HCT116 (cell line): ENCODE results near the gene ZYG11B. TPM values are rescaled to one million over a fixed set of nuclear protein-coding genes. Genes with fewer than 3 reads are reported as not detected.

Source experiments
- ATAC-seq: fragments of 200-7000 bp; cut with Tn5 transposase; 2 replicates; pipeline ENCODE4 v1.9.1; 2020; ENCODE audit warnings: mild to moderate bottlenecking, moderate library complexity
- BruUV-seq: library from RNA; stranded (reverse); fragments of 400-500 nt; replicated peaks from 2 replicates; lab custom pipeline; 2021; lab: Mats Ljungman, UMichigan
- CTCF ChIA-PET: fragments of 300-600 bp; sonication (Branson Sonifier 250); formaldehyde crosslinking; loops from one replicate; lab custom pipeline; 2021; ENCODE audit warnings: antibody characterized with exemption; lab: Charles Lee
- POLR2A ChIA-PET: fragments of 300-600, 350-600 bp; sonication (Branson Sonifier 250); formaldehyde crosslinking; loops from one replicate; lab custom pipeline; 2021; ENCODE audit warnings: antibody characterized with exemption; lab: Charles Lee
- RAD21 ChIA-PET, 2 experiments: fragments of 300-600 bp; sonication (Branson Sonifier 250); formaldehyde crosslinking; loops; one replicate each; lab custom pipeline; 2023; ENCODE audit warnings: low total read pairs in 2 of 2; ENCODE audit not compliant: uncharacterized antibody in 2 of 2, unreplicated experiment in 2 of 2, low non-redundant PET in 1 of 2; lab: Charles Lee
- DNase-seq: peaks from one replicate; pipeline ENCODE4 v3.0.0-alpha.2; 2010; ENCODE audit warnings: low read depth, low spot score
- H2AFZ ChIP-seq: fragments of 200-600 bp; shearing (Covaris generic), sonication (generic); 2 replicates; pipeline ENCODE4 v1.6.1; 2017; ENCODE audit warnings: low read depth, mixed run types, mixed read lengths, antibody characterized with exemption, low read length; ENCODE audit not compliant: poor library complexity, severe bottlenecking
- H3K27ac ChIP-seq: 2 replicates; pipeline ENCODE4 v1.5.1; 2012; ENCODE audit warnings: low read depth, low read length
- H3K27me3 ChIP-seq: fragments of 200-600 bp; sonication (generic); 2 replicates; pipeline ENCODE4 v1.6.1; 2016; ENCODE audit warnings: mixed run types, low read length, mixed read lengths; ENCODE audit not compliant: insufficient read depth
- H3K36me3 ChIP-seq, 2 experiments: fragments of 200-500 bp in 1 of 2; fragments of 200-600 bp in 1 of 2; sonication (Bioruptor generic) in 1 of 2; sonication (generic) in 1 of 2; 2 replicates each; pipeline versions ENCODE4 v1.5.1 to v1.6.1; 2014 to 2016; ENCODE audit warnings: low read length in 2 of 2, inconsistent platforms in 1 of 2, mixed read lengths in 1 of 2, mixed run types in 1 of 2; ENCODE audit not compliant: insufficient read depth in 2 of 2, control insufficient read depth in 1 of 2
- H3K4me1 ChIP-seq, 2 experiments: fragments of 200-600 bp in 1 of 2; sonication (generic) in 1 of 2; 2 replicates each; pipeline versions ENCODE4 v1.5.1 to v1.6.1; 2012 to 2017; ENCODE audit warnings: low read length in 2 of 2, inconsistent platforms in 1 of 2, mild to moderate bottlenecking in 1 of 2, mixed read lengths in 1 of 2, mixed run types in 1 of 2, moderate library complexity in 1 of 2; ENCODE audit not compliant: insufficient read depth in 2 of 2, control insufficient read depth in 1 of 2
- H3K4me2 ChIP-seq: fragments of 200-600 bp; sonication (generic); 2 replicates; pipeline ENCODE4 v1.6.1; 2017; ENCODE audit warnings: mixed run types, low read length, mixed read lengths
- H3K4me3 ChIP-seq, 2 experiments: fragments of 200-600 bp in 1 of 2; sonication (generic) in 1 of 2; replicated peaks in 1 of 2; 2 replicates each; pipeline ENCODE4 v1.5.1; 2011 to 2016; ENCODE audit warnings: low read length in 2 of 2, control low read depth in 1 of 2, low read depth in 1 of 2, mild to moderate bottlenecking in 1 of 2, mixed read lengths in 1 of 2, mixed run types in 1 of 2
- H3K79me2 ChIP-seq: fragments of 200-600 bp; sonication (generic); 2 replicates; pipeline ENCODE4 v1.6.1; 2017; ENCODE audit warnings: mild to moderate bottlenecking, mixed run types, low read length, moderate library complexity, mixed read lengths; ENCODE audit not compliant: insufficient read depth
- H3K9ac ChIP-seq: fragments of 200-600 bp; sonication (generic); 2 replicates; pipeline ENCODE4 v1.6.1; 2016; ENCODE audit warnings: low read length, mixed read lengths
- H3K9me2 ChIP-seq: fragments of 200-600 bp; sonication (generic), shearing (Covaris generic); 2 replicates; pipeline ENCODE4 v1.6.1; 2017; ENCODE audit warnings: mixed run types, mild to moderate bottlenecking, moderate library complexity; ENCODE audit not compliant: insufficient read depth
- H3K9me3 ChIP-seq, 2 experiments: fragments of 200-500 bp in 1 of 2; fragments of 200-600 bp in 1 of 2; sonication (Bioruptor generic) in 1 of 2; sonication (generic) in 1 of 2; 2 replicates each; pipeline ENCODE4 v1.6.1; 2014 to 2017; ENCODE audit warnings: low read length in 2 of 2, mixed read lengths in 2 of 2, inconsistent platforms in 1 of 2, low read depth in 1 of 2, mild to moderate bottlenecking in 1 of 2, mixed run types in 1 of 2, moderate library complexity in 1 of 2; ENCODE audit not compliant: control insufficient read depth in 1 of 2, insufficient read depth in 1 of 2
- H4K20me1 ChIP-seq: fragments of 200-600 bp; sonication (generic), shearing (Covaris generic); 2 replicates; pipeline ENCODE4 v1.6.1; 2017; ENCODE audit warnings: mixed run types, mild to moderate bottlenecking, moderate library complexity; ENCODE audit not compliant: insufficient read depth
- CEBPB ChIP-seq: IDR thresholded peaks from 2 replicates; pipeline ENCODE4 v1.6.1; 2012; ENCODE audit warnings: low read depth
- FOSL1 ChIP-seq: IDR thresholded peaks from 2 replicates; pipeline ENCODE4 v1.6.1; 2012; ENCODE audit warnings: low read depth
- POLR2A ChIP-seq: IDR thresholded peaks from 2 replicates; pipeline ENCODE4 v1.7.0; 2011; ENCODE audit warnings: borderline replicate concordance; ENCODE audit not compliant: insufficient read depth, insufficient read length; ENCODE audit errors: extremely low read depth
- POLR2AphosphoS5 ChIP-seq: IDR thresholded peaks from 2 replicates; pipeline ENCODE4 v1.6.1; 2011; ENCODE audit warnings: mild to moderate bottlenecking, low read depth, low read length, moderate library complexity
- SIN3A ChIP-seq: IDR thresholded peaks from 2 replicates; pipeline ENCODE4 v1.6.1; 2012; ENCODE audit warnings: low read depth
- SP1 ChIP-seq: IDR thresholded peaks from 2 replicates; pipeline ENCODE4 v1.6.1; 2012; ENCODE audit warnings: low read depth
- YY1 ChIP-seq: IDR thresholded peaks from 2 replicates; pipeline ENCODE4 v1.6.1; 2011; ENCODE audit warnings: low read length, low read depth, moderate library complexity, mild to moderate bottlenecking; ENCODE audit not compliant: insufficient replicate concordance; ENCODE audit errors: extremely low read depth
- ZFX ChIP-seq: fragments of 450-650 bp; IDR thresholded peaks from 2 replicates; pipeline ENCODE4 v1.6.1; 2017
- ZNF274 ChIP-seq: fragments of 200-500 bp; sonication (Bioruptor generic); IDR thresholded peaks from 2 replicates; pipeline ENCODE4 v1.6.1; 2014; ENCODE audit warnings: mild to moderate bottlenecking, low read depth, low read length, inconsistent platforms
- intact Hi-C: fragments of 100-400 bp; cut with micrococcal nuclease; formaldehyde crosslinking; loops from 2 replicates; pipeline ENCODE4 v1.10.0; 2022
- total RNA-seq: library from RNA; stranded (reverse); gene quantifications from one replicate; pipeline ENCODE4 v1.2.1, GENCODE V29; 2021; ENCODE audit not compliant: unreplicated experiment
- TF ChIP-seq, protein P1 (sequence below), 3 experiments: fragments of 200-600 bp in 1 of 3; sonication (generic) in 1 of 3; IDR thresholded peaks in 2 of 3; conservative IDR thresholded peaks in 1 of 3; 2 replicates each; pipeline ENCODE4 v1.5.1; 2012 to 2017; ENCODE audit warnings: low read depth in 2 of 3, low read length in 2 of 3, antibody characterized with exemption in 1 of 3, borderline replicate concordance in 1 of 3, control low read depth in 1 of 3, mild to moderate bottlenecking in 1 of 3, mixed read lengths in 1 of 3, mixed run types in 1 of 3, moderate library complexity in 1 of 3; ENCODE audit not compliant: insufficient read depth in 1 of 3
- TF ChIP-seq, protein P2 (sequence below): IDR thresholded peaks from 2 replicates; pipeline ENCODE4 v1.6.1; 2012

Gene ZYG11B
- total RNA-seq, 1 experiment from 2014 or later: 20.7 TPM

DNA sequence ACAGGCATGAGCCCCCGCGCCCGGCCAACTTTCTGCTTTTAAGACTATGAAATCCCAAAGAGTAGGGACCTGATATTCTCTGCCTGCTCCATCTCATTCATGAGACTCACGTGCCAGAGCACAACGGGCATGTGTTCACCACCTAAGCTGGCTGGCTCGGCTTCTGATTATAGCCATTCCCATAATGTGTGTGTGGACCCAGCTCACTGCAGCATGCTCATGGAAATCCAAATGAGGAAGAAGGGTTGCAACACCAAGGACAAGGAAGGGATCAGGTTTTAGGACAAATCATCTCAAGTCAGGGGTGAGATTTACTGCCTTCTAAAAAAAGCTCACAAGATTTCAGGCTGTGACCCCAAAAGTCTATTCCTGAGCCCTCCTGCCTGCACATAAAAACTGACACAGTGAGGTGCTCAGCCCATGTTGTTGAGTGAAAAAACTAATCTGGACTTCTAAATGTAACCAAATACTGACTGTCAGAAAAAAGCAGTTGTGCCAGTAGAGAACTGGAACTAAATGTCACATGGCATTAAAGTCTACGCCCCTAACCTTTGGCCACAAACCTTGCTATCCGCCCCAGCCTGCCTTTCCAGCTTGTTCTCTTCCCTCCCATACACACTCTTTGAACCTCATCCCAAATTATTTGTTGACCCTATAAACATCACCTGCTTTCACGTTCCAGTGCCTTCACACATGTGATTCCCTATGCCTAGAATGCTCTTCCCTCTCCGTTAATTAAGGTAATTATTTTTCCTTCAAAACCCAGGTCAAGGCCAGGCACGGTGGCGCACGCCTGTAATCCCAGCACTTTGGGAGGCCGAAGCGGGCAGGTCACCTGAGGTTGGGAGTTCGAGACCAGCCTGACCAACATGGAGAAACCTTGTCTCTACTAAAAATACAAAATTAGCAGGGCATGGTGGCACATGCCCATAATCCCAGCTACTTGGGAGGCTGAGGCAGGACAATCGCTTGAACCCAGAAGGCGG is 19.0 kb upstream of the ZYG11B start (continued):
- TF ChIP-seq, protein P1, sequence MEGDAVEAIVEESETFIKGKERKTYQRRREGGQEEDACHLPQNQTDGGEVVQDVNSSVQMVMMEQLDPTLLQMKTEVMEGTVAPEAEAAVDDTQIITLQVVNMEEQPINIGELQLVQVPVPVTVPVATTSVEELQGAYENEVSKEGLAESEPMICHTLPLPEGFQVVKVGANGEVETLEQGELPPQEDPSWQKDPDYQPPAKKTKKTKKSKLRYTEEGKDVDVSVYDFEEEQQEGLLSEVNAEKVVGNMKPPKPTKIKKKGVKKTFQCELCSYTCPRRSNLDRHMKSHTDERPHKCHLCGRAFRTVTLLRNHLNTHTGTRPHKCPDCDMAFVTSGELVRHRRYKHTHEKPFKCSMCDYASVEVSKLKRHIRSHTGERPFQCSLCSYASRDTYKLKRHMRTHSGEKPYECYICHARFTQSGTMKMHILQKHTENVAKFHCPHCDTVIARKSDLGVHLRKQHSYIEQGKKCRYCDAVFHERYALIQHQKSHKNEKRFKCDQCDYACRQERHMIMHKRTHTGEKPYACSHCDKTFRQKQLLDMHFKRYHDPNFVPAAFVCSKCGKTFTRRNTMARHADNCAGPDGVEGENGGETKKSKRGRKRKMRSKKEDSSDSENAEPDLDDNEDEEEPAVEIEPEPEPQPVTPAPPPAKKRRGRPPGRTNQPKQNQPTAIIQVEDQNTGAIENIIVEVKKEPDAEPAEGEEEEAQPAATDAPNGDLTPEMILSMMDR (IDR thresholded peaks at IDR 0.05 in 2 of 3, conservative IDR thresholded peaks at IDR 0.05 in 1 of 3; ENCODE audit: borderline replicate concordance in 1 of 3, insufficient read depth in 1 of 3, low read depth in 2 of 3, low read length in 2 of 3): no peak
- TF ChIP-seq YY1: no peak
- TF ChIP-seq ZFX: no peak
- TF ChIP-seq, protein P2, sequence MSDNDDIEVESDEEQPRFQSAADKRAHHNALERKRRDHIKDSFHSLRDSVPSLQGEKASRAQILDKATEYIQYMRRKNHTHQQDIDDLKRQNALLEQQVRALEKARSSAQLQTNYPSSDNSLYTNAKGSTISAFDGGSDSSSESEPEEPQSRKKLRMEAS: no peak
- TF ChIP-seq SP1: no peak
- TF ChIP-seq POLR2AphosphoS5: no peak
- no peak for TF ChIP-seq POLR2A
- TF ChIP-seq CEBPB: no peak

GRCh38 chr1:52707927-52708655 is 18.2 kb upstream of the ZYG11B start:
- CTCF ChIA-PET: no interaction called here
- Histone ChIP-seq H3K27me3 (no peaks in the 10 kb centered on the region), H3K9ac (peak overlapping the region; percentile 2; the same call in 1 of the 2 replicates), H2AFZ (peak overlapping the region; percentile 66), H3K9me3 (no peaks in the 10 kb centered on the region), H3K4me2 (peak overlapping the region; percentile 63), H3K4me1 (peaks cover 8 to 29% of the 10 kb centered on the region in 2 experiments), H3K79me2 (no peaks in the 10 kb centered on the region), H4K20me1 (no peaks in the 10 kb centered on the region), H3K9me2 (no peaks in the 10 kb centered on the region), H3K4me3 (no peak overlapping the region), H3K27ac (peak overlapping the region; percentile 31; the same call in 1 of the 2 replicates), H3K36me3 (no peaks in the 10 kb centered on the region)
- intact Hi-C loops: loop anchor here (10.0 kb wide), 1 partner anchor 117 kb away; no protein-coding TSS in a partner anchor
- BruUV-seq: no TSS peak
- RAD21 ChIA-PET: no interaction called here
- ATAC-seq: peak; percentile 77
- no peak for DNase-seq
- POLR2A ChIA-PET: no interaction called here
- TF ChIP-seq FOSL1: 0 out of 2 replicates have a peak, but pooled peaks have one; percentile 11
- TF ChIP-seq SIN3A: no peak
- no peak for TF ChIP-seq ZNF274
- peak; percentile 22; the same call in 1 of the 2 replicates for TF ChIP-seq SP1
- TF ChIP-seq, all 23 proteins: peak for 2
